K562 (cell line): ENCODE results near the gene ARHGAP12. TPM values are rescaled to one million over a fixed set of nuclear protein-coding genes. Genes with fewer than 3 reads are reported as not detected.

Experiments used
- ADNP ChIP-seq: fragments of 200-800 bp; sonication (Bioruptor generic); IDR thresholded peaks from 2 replicates; pipeline ENCODE4 v1.6.1; 2016; ENCODE audit warnings: missing genetic modification characterization, missing compliant biosample characterization
- BMI1 ChIP-seq: fragments of 150-350 bp; IDR thresholded peaks from 2 replicates; pipeline ENCODE4 v1.6.1; 2014; ENCODE audit warnings: low read length
- CTBP1 ChIP-seq: fragments of 450-650 bp; IDR thresholded peaks from 2 replicates; pipeline ENCODE4 v1.6.1; 2016; ENCODE audit warnings: borderline replicate concordance
- CXXC5 ChIP-seq: fragments of 250-450 bp; sonication (Bioruptor Pico); IDR thresholded peaks from 2 replicates; pipeline ENCODE4 v1.8.0; 2022; ENCODE audit warnings: inconsistent platforms, mild to moderate bottlenecking, moderate library complexity
- FOS ChIP-seq: IDR thresholded peaks from 3 replicates; pipeline ENCODE4 v1.6.1; 2011; ENCODE audit not compliant: insufficient read length; ENCODE audit errors: extremely low read depth
- FOXJ2 ChIP-seq: fragments of 200-800 bp; sonication (Bioruptor generic); IDR thresholded peaks from 2 replicates; pipeline ENCODE4 v1.6.1; 2016; ENCODE audit warnings: missing genetic modification characterization, missing compliant biosample characterization
- L3MBTL2 ChIP-seq: fragments of 450-650 bp; IDR thresholded peaks from 2 replicates; pipeline ENCODE4 v1.6.1; 2016; ENCODE audit warnings: mild to moderate bottlenecking, moderate library complexity
- MBD2 ChIP-seq: sonication (generic); IDR thresholded peaks from 2 replicates; pipeline ENCODE4 v1.6.1; 2016; ENCODE audit warnings: low read depth, borderline replicate concordance
- NFE2 ChIP-seq: IDR thresholded peaks from 2 replicates; pipeline ENCODE4 v1.6.1; 2014; ENCODE audit warnings: antibody characterized with exemption, low read depth
- NFRKB ChIP-seq: fragments of 450-650 bp; IDR thresholded peaks from 2 replicates; pipeline ENCODE4 v1.6.1; 2016; ENCODE audit warnings: low read depth
- NRF1 ChIP-seq, 2 experiments: fragments of 450-650 bp; IDR thresholded peaks in 1 of 2; conservative IDR thresholded peaks in 1 of 2; 2 replicates each; pipeline ENCODE4 v1.6.1; 2014; ENCODE audit warnings: mild to moderate bottlenecking in 2 of 2
- PHF8 ChIP-seq: fragments of 200-600 bp; sonication (generic); IDR thresholded peaks from 2 replicates; pipeline ENCODE4 v1.6.1; 2012; ENCODE audit warnings: mixed run types, mild to moderate bottlenecking, inconsistent platforms, low read length, moderate library complexity, borderline replicate concordance
- POLR2G ChIP-seq: fragments of 200-400 bp; formaldehyde crosslinking; IDR thresholded peaks from 2 replicates; pipeline ENCODE4 v1.6.1; 2017; ENCODE audit warnings: low read depth, mild to moderate bottlenecking, antibody characterized with exemption, low read length, moderate library complexity
- RBFOX2 ChIP-seq: fragments of 200-400 bp; formaldehyde crosslinking; IDR thresholded peaks from 2 replicates; pipeline ENCODE4 v1.6.1; 2017; ENCODE audit warnings: low read depth, mild to moderate bottlenecking, low read length, moderate library complexity
- RCOR1 ChIP-seq, 2 experiments: IDR thresholded peaks; 2 replicates each; pipeline ENCODE4 v1.6.1; 2012; ENCODE audit warnings: low read depth in 2 of 2, low read length in 2 of 2, borderline replicate concordance in 1 of 2, improper control_type of control experiment in 1 of 2
- SMARCA5 ChIP-seq: fragments of 450-650 bp; IDR thresholded peaks from 2 replicates; pipeline ENCODE4 v1.6.1; 2016
- TAF7 ChIP-seq: fragments of 450-650 bp; IDR thresholded peaks from 2 replicates; pipeline ENCODE4 v1.6.1; 2016; ENCODE audit warnings: missing genetic modification characterization, missing compliant biosample characterization
- YY1 ChIP-seq, 3 experiments: IDR thresholded peaks; 2 replicates each; pipeline ENCODE4 v1.6.1; 2011; ENCODE audit warnings: low read length in 2 of 3, mild to moderate bottlenecking in 2 of 3, moderate library complexity in 2 of 3, borderline replicate concordance in 1 of 3, control low read depth in 1 of 3, low read depth in 1 of 3; ENCODE audit not compliant: insufficient read depth in 3 of 3, insufficient replicate concordance in 2 of 3, control insufficient read depth in 1 of 3, insufficient read length in 1 of 3; ENCODE audit errors: extremely low read depth in 1 of 3
- ZNF146 ChIP-seq: IDR thresholded peaks from one replicate; pipeline ENCODE4 v1.6.1; 2018; ENCODE audit warnings: missing compliant biosample characterization; ENCODE audit not compliant: unreplicated experiment
- ZNF766 ChIP-seq: fragments of 200-800 bp; sonication (Bioruptor generic); conservative IDR thresholded peaks from 2 replicates; pipeline ENCODE4 v1.6.1; 2016; ENCODE audit warnings: missing genetic modification characterization, missing compliant biosample characterization
- polyA plus RNA-seq, 8 experiments: library from polyadenylated mRNA; depleted of rRNA in 4 of 8; stranded (reverse) in 5 of 8; unstranded in 3 of 8; fragments of >200 nt; fragmentation: Nextera tagmentation in 2 of 8; fragmentation: Illumina TruSeq in 1 of 8; extraction: Ambion mirVana in 2 of 8; extraction: Trizol in 1 of 8; gene quantifications; 2 replicates each; pipeline versions ENCODE4 v1.2.1 to v1.2.3, GENCODE V29; 2011 to 2014; ENCODE audit warnings: inconsistent platforms in 1 of 8, missing spikeins in 1 of 8
- total RNA-seq, 7 experiments: library from RNA; depleted of rRNA in 6 of 7; stranded (reverse); fragments of >200 nt in 6 of 7; fragmentation: Illumina TruSeq in 2 of 7; extraction: Trizol in 2 of 7; gene quantifications; 2 replicates each; pipeline versions ENCODE4 v1.2.1 to v1.2.3, GENCODE V29; 2011 to 2021; ENCODE audit warnings: low replicate concordance in 1 of 7
- TF ChIP-seq, protein P1 (sequence below): fragments of 200-800 bp; sonication (Bioruptor generic); IDR thresholded peaks from 2 replicates; pipeline ENCODE4 v1.6.1; 2017; ENCODE audit warnings: missing genetic modification characterization, missing compliant biosample characterization
- TF ChIP-seq, protein P2 (sequence below): fragments of 450-650 bp; IDR thresholded peaks from 2 replicates; pipeline ENCODE4 v1.6.1; 2016
- TF ChIP-seq, protein P3 (sequence below), 2 experiments: fragments of 450-650 bp; conservative IDR thresholded peaks; 2 replicates each; pipeline ENCODE4 v1.6.1; 2017; ENCODE audit warnings: mild to moderate bottlenecking in 2 of 2, moderate library complexity in 2 of 2

ARHGAP12 gene
- total and polyA plus RNA-seq, 9 of the 15 experiments (the other 6 are each of a cell fraction or from before 2014, with no cell fraction given): 4.4 to 18.7 (median 10.1) TPM

DNA sequence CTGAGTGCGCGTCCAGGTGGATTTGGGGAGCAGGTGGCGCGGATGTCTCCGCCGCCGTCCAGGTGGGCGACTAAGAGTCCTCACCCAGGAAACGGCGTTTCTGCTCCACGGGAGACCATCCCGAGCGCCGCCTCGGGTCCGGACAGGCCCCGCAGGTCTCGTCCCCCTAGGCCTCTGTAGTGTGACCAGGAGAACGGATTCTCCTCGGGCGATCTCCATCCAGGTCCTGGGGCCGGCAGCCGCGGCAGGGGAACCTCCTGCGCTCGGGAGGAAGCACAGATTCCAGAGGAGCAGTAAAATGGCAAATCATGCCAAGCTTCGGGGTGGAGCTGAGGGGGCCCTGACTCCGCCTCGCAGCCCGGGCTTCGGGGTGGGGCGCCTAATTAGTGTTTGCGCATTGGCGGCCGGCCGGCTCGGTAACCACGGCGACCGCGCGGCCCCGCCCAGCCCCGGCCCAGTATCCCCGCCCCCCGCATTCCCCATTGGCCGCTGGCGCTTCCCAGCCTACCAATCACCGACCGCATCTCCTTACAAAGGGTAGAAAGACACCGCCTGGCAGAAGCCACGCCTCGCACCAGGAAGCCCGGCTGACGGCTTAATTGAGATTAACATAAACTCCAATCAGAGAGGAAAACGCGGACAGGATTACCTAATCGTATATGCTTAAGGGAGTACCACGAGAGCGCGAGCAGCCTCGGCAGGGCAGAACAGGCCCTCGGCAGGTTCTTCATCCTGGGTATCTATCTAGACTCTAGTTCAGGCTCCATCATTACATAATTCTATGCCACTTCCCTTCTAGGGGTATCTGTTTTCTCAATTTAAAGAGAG is 168.6 kb downstream of the ARHGAP12 start (continued):
- TF ChIP-seq FOS (peak; percentile 69), RCOR1 (IDR thresholded peaks at IDR 0.05; ENCODE audit: borderline replicate concordance in 1 of 2, low read depth in 2 of 2, low read length in 2 of 2) (peak in 1 of 2 experiments; percentile 45; a peak in 1 of 4 replicates), FOXJ2 (tag) (0 out of 2 replicates have a peak, but pooled peaks have one; percentile 33), POLR2G (peak; percentile 73), NFE2 (peak; percentile 69), SMARCA5 (no peak), PHF8 (peak; percentile 40; the same call in 1 of the 2 replicates), ADNP (no peak), BMI1 (peak; percentile 60), NFRKB (no peak), ZNF766 (CRISPR knock-in tag) (0 out of 2 replicates have a peak, but pooled peaks have one; percentile 24), L3MBTL2 (peak; percentile 88), MBD2 (peak; percentile 26; the same call in 1 of the 2 replicates), RBFOX2 (peak; percentile 70), TAF7 (no peak), CXXC5 (0 out of 2 replicates have a peak, but pooled peaks have one; percentile 25), CTBP1 (peak; percentile 26; the same call in 1 of the 2 replicates), YY1 (IDR thresholded peaks at IDR 0.05; ENCODE audit: borderline replicate concordance in 1 of 3, control insufficient read depth in 1 of 3, extremely low read depth in 1 of 3, insufficient read depth in 3 of 3, insufficient read length in 1 of 3, insufficient replicate concordance in 2 of 3, low read depth in 1 of 3, low read length in 2 of 3) (no peak), NRF1 (conservative IDR thresholded peaks at IDR 0.05 in 1 of 2, IDR thresholded peaks at IDR 0.05 in 1 of 2) (peak; percentile 78 to 80), ZNF146 (CRISPR knock-in tag) (no peak)
- TF ChIP-seq, protein P1, sequence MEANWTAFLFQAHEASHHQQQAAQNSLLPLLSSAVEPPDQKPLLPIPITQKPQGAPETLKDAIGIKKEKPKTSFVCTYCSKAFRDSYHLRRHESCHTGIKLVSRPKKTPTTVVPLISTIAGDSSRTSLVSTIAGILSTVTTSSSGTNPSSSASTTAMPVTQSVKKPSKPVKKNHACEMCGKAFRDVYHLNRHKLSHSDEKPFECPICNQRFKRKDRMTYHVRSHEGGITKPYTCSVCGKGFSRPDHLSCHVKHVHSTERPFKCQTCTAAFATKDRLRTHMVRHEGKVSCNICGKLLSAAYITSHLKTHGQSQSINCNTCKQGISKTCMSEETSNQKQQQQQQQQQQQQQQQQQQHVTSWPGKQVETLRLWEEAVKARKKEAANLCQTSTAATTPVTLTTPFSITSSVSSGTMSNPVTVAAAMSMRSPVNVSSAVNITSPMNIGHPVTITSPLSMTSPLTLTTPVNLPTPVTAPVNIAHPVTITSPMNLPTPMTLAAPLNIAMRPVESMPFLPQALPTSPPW (CRISPR knock-in tag): peak; percentile 70
- TF ChIP-seq, protein P2, sequence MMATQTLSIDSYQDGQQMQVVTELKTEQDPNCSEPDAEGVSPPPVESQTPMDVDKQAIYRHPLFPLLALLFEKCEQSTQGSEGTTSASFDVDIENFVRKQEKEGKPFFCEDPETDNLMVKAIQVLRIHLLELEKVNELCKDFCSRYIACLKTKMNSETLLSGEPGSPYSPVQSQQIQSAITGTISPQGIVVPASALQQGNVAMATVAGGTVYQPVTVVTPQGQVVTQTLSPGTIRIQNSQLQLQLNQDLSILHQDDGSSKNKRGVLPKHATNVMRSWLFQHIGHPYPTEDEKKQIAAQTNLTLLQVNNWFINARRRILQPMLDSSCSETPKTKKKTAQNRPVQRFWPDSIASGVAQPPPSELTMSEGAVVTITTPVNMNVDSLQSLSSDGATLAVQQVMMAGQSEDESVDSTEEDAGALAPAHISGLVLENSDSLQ: peak; percentile 61
- TF ChIP-seq, protein P3, sequence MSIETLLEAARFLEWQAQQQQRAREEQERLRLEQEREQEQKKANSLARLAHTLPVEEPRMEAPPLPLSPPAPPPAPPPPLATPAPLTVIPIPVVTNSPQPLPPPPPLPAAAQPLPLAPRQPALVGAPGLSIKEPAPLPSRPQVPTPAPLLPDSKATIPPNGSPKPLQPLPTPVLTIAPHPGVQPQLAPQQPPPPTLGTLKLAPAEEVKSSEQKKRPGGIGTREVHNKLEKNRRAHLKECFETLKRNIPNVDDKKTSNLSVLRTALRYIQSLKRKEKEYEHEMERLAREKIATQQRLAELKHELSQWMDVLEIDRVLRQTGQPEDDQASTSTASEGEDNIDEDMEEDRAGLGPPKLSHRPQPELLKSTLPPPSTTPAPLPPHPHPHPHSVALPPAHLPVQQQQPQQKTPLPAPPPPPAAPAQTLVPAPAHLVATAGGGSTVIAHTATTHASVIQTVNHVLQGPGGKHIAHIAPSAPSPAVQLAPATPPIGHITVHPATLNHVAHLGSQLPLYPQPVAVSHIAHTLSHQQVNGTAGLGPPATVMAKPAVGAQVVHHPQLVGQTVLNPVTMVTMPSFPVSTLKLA (conservative IDR thresholded peaks at IDR 0.05): no peak
